ENCODE measurements around the gene JMJD6.

The JMJD6 gene

DNA sequence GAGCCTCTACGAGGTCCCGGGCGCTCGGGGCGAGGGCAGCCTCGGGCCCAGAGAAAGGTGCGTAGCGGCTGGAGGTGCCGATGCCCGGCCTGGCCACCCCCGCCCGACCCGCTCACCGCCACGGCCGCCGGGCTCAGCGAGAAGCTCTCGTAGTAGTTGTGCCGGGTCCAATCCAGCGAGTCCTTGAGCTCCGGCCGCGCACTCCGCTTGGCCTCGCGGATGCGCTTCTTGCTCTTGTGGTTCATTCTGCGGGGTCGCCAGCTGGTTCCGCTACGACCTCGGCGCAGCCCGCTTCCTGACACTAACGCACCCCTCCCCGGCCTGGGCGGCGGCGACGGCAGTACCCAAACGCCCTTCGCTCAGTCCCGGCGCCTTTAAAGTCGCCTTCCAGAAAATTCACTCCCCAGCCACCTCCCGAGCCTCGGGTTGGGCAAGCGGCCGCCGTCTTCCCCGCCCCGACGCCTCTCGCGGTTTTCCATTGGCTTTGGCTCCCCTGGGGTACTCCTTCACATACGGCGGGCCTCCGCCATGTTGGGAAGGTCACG, at the start of gene JMJD6:
Gene JMJD6 (minus strand): TSS at position 376 of the 545 bp plus-strand sequence. CDS start 131 bp downstream, at position 245.
- Mint-ChIP-seq H3K9me3 (no peaks in the 10 kb centered on the region), H3K4me3 (peak within 1 kb of the TSS; percentile 90), H3K27me3 (ENCODE audit: low read depth, poor library complexity) (no peaks in the 10 kb centered on the region), H3K4me1 (peaks cover 27% of the 10 kb centered on the region), H3K36me3 (ENCODE audit: low read depth) (peaks cover 42% of the 10 kb centered on the region), H3K27ac (peak within 1 kb of the TSS; percentile 97)
- DNase-seq, result peak; percentile 90
- TF ChIP-seq, protein P1, sequence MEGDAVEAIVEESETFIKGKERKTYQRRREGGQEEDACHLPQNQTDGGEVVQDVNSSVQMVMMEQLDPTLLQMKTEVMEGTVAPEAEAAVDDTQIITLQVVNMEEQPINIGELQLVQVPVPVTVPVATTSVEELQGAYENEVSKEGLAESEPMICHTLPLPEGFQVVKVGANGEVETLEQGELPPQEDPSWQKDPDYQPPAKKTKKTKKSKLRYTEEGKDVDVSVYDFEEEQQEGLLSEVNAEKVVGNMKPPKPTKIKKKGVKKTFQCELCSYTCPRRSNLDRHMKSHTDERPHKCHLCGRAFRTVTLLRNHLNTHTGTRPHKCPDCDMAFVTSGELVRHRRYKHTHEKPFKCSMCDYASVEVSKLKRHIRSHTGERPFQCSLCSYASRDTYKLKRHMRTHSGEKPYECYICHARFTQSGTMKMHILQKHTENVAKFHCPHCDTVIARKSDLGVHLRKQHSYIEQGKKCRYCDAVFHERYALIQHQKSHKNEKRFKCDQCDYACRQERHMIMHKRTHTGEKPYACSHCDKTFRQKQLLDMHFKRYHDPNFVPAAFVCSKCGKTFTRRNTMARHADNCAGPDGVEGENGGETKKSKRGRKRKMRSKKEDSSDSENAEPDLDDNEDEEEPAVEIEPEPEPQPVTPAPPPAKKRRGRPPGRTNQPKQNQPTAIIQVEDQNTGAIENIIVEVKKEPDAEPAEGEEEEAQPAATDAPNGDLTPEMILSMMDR (IDR thresholded peaks at IDR 0.05), result no peak

DNA sequence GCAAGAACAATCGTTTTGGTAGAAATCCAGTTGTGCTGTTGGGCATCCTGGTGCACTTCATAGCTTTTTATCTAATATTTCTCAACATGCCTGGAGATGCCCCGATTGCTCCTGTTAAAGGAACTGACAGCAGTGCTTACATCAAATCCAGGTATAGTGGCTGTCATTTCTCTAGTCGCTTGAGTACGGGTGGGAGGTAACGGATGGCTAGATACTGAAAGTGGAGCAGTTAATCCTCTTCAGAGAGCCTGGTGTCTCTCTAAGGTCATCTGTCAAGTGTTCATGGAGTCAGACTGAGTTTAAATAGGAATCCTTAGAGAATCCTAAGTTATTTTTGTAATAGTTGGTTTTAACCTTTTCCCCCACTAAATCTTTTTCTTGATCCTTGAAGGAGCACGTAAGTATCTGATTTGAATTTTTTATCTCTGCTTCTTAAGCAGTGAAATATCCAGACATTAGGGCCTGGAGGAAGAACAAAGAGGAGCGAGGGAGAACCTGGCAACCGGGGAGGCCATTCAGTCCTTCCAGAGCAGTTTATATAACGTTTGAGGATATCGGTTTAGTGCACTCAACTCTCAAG, 48.7 kb upstream of the JMJD6 start:
- Mint-ChIP-seq H3K27ac (peak overlapping the region; percentile 92), H3K9me3 (no peaks in the 10 kb centered on the region), H3K27me3 (ENCODE audit: low read depth, poor library complexity) (no peaks in the 10 kb centered on the region), H3K36me3 (ENCODE audit: low read depth) (peaks cover 68% of the 10 kb centered on the region), H3K4me3 (no peak overlapping the region), H3K4me1 (peaks cover 33% of the 10 kb centered on the region)
- TF ChIP-seq, protein P1 (IDR thresholded peaks at IDR 0.05), result no peak
- no peak for DNase-seq

DNA sequence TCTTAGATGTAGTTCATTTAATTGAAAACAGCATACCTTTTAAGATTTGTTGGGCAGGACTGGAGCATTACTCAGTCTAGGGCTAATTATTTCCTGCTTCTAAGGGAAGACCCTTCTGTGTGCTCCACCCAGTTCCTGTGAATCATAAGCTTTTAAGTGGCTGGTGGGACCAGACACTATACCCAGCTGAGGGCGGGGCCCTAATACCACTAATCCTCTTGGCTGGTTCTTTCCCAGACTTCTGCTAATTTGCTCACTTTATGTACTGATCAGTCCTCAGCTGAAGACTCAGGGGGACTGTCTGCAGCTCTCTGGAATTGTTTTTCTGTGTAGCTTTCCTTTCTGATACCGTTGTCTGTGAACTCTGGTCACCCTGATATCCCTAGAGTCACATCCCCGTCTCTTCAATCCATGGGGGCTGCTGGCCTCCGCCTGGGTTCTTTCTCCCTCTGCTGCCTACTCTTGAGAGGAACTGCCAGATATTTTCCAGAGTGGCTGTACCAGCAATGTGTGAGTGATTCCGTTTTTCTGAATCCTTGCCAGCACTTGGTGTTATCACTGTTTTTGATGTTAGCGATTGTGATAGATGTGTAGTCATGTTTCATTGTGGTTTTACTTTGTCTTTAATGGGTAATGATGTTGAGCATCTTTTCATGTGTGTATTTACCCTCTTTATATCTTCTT, 46.6 kb upstream of the JMJD6 start:
- DNase-seq, result no peak
- H3K9me3 Mint-ChIP-seq, result peaks cover 6% of the 10 kb centered on the region
- TF ChIP-seq, protein P1 (IDR thresholded peaks at IDR 0.05), result no peak
- H3K4me1 Mint-ChIP-seq, result peaks cover 33% of the 10 kb centered on the region
- no peaks in the 10 kb centered on the region for H3K27me3 Mint-ChIP-seq (ENCODE audit: low read depth, poor library complexity)
- H3K36me3 Mint-ChIP-seq (ENCODE audit: low read depth), result peaks cover 75% of the 10 kb centered on the region
- H3K27ac Mint-ChIP-seq, result peak overlapping the region; percentile 88
- H3K4me3 Mint-ChIP-seq, result no peak overlapping the region

DNA sequence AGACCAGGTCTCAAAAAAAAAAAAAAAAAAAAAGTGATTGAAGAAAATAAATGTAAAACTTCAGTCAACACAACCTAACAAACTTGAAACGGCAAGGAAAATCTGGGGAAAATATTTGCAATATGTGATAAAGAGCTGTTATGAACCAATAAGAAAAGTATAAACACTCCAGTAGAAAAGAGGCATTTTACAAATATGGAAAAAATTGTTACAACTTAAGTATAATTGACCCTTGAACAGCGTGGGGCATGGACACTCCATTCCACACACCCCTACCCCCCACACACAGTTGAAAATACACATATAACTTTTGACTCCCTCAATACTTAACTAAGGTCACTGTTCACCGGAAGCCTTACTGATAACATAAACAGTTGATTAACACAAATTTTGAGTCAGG, 32.2 kb upstream of the JMJD6 start:
- Mint-ChIP-seq H3K4me1 (no peaks in the 10 kb centered on the region), H3K36me3 (ENCODE audit: low read depth) (peaks cover 59% of the 10 kb centered on the region), H3K27ac (no peak overlapping the region), H3K27me3 (ENCODE audit: low read depth, poor library complexity) (no peaks in the 10 kb centered on the region), H3K9me3 (peaks cover 11% of the 10 kb centered on the region), H3K4me3 (no peak overlapping the region)
- DNase-seq, result no peak
- TF ChIP-seq, protein P1 (IDR thresholded peaks at IDR 0.05), result no peak

DNA sequence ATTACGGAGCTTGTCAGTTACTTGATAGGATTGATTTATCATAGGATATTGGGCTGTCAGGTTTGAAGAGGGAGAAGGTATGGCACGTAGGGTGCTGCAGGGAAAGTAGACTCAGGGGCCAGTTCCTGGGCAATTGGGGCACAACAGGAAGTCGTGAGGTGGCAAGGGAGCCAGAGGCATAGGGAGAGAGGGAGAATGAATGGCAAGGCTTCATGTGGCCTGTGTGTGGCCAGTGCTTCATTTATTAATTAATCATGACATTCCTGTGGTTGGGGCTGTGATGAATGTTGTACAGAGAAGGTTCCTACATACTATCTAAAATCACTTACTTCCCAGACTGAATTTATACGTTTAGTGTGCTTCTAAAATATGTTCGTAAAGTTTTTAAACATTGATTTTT, 30.9 kb upstream of the JMJD6 start:
- Mint-ChIP-seq H3K27me3 (ENCODE audit: low read depth, poor library complexity) (no peaks in the 10 kb centered on the region), H3K4me3 (no peak overlapping the region), H3K27ac (no peak overlapping the region), H3K9me3 (peaks cover 11% of the 10 kb centered on the region), H3K4me1 (no peaks in the 10 kb centered on the region), H3K36me3 (ENCODE audit: low read depth) (peaks cover 64% of the 10 kb centered on the region)
- TF ChIP-seq, protein P1 (IDR thresholded peaks at IDR 0.05), result no peak
- DNase-seq, result no peak

Measured in nephron progenitor cell (in vitro differentiated cells).